Fibroblast of peridontal ligament (primary cell): ENCODE measurements around the gene SHISAL2A.
A peak's percentile ranks its signal among the peaks of the same experiment; 100 is the strongest.

Experiments used
- DNase-seq: peaks from one replicate; pipeline ENCODE4 v3.0.0-alpha.2; 2010; ENCODE audit errors: extremely low read depth

Gene SHISAL2A

DNA sequence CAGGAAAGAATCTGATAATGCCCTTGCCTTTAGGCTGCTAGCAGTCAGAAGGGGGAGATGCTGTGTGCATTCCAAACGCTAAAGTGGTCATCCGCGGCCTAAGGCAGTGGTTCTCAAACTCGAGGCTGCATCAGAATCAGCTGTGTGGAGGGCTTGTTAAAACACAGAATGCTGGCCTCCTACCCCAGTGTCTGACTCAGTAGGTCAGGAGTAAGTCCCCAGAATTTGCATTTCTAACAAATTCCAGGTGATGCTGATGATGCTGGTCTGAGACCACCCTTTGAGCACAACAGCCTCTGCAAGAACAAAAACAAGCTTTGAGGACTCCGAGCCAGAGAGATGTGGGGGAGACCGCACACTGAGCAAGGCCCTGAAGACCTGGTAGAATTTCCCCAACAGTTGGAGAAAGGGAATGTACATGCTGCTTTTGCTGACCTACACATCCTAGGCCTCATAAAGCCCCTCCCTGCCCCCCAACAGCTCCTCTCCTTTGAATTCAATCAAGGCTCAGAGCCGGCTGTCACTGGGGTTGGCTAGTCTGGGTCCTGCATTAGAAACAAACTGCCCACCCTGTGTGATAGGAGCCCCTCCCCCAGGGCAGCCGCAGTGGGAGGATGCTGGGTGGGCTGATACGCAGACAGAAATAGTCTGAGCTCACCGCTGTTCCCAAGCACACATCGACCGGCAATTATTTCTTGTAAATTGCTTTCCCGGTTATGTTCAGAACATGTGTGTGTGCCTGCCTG lies 27.1 kb downstream of the SHISAL2A start:
- DNase-seq = no peak

DNA sequence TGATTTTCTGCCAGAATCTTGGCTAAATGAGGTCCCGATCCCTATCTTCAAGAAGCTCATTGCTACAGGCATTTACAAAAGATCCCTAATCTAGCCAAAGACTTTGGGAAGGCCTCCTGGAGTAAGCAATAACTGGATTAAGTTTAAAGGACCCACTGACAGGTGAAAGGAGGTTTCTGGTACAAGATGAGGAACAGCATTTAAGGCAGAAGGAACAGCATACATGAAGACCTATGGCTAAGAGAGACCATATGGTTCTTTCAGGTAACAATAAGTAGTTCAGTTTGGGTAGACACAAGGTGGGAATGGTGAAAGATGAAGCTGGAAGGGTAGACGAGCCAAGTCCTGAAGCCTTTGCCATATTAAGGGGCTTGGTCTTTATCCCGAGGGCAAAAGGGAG lies 27.8 kb downstream of the SHISAL2A start:
- no peak for DNase-seq

DNA sequence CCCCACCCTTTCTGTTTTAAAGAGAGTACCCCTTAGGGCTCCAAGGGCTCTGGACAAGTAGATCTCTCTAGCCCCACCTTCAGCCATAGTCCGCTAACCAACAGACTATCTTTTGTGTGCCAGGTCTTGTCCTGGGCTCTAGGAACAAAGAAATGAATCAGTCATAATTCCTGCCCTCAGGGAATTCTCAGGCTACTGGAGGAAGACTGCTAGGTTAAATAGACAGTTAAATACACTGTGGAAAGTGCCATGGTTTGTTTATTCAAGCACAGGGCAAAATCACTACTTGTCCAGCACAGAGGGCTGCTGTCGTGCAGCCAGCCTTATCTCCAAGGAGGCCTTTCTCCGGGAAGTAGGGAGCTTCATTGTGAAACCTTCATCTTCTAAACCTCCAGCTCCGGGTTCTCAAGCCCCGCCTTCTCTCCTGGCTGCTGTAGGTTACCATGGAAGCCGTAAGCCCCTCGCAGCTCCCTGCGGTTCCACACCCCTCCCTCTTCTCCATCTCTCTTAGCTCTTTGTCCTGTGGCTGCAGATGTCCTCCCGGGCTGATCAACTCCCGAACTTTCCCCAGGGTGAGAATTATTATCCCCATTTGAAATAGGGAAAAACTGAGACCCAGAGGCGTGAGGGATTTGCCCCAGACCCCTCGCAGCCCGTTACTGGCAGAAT lies 29.8 kb downstream of the SHISAL2A start:
- DNase-seq = peak; percentile 70

DNA sequence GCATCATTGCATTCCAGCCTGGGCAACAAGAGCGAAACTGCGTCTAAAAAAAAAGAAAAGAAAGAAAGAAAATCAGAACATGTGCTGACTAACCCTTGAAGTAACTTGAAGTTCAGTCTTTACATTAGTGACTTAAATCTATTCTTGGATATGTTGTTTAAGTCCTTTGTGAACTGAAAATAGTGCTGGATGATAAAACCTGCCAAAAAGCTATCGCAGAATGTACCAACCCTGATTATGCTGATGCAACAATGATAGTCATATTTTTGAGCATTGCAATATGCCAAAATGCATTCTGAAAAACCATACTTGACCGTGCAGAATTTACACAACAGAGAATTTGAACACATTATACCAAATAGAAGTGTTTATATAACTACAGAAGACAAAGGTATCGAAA lies 30.7 kb downstream of the SHISAL2A start:
- peak; percentile 58 for DNase-seq

DNA sequence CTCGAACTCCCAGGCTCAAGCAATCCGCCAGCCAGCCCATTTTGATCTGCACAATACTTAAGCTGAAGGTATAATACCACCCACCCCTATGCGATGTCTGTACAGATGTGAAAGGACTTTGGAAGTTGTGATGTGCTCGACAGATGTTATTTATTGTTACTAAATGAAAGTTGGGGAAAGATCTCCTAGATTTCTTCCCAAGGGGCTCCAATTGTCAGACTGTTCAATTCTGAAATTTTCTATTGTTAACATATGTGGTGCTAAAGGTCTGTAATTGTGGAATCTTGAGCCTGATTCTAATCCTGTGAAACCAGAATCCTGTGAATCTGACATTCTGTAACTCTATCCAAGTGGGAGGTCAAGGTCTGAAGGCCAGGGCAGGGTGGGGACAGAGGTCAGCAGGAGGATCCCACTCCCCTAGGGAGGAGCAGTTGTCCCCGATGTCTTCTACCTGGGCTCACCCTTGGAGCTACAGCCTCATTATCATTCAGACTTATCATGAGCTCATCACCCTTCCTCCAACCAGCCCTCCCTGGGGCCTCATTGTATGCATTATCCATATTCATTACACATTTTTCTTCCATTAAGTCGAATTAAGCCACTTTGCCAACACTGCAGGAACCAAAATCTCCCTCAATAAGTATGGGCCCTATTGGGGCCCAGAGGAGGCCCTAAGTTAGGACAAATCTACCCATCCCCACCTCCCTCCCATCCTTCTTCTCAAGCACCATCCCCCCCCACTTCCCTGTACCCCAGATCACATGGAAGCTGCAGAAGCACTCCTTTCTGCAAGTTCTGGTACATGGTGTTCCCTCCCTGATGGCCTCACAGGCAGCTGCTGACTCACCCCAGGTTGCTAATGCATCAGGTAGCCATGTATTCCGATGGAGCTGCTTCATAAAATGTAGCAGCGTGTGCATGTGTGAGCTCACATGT lies 32.3 kb downstream of the SHISAL2A start:
- peak; percentile 34 for DNase-seq

DNA sequence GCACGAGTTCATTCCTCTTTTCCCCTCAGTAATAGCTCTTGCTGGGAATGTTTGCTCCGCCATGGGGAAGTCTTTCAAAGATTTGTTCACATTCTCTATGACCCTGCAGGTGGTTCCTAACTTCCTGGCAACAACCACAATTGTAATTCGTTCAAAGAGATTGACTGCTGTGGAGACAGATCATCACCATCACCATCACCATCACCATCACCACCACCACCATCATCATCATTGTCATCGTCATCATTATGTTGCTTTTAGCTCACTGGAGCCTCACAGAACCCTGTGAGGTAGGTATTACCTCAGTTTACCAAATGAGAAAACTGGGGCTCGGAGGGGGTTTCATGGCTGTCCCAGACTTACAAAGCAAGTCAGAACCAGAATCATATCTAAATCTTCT lies 34.3 kb downstream of the SHISAL2A start:
- no peak for DNase-seq

DNA sequence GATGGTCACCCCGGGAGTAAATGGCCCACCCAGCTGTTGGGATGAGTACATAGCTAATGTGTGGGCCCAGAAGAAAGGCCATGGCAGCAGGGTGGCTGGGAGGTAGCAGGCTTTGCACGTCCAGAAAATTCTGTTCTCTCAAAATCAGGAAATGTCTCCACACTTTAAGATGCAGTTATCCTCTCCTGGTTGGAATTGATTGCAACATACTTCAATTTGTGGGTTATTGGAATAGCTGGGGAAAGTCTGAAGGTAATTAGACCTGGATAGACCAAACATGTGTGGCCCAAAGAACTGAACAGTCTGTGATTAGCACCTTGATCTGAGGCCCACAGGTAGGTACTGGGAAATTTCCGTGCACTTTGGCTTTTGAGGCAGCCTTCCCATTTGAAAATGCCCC lies 35.0 kb downstream of the SHISAL2A start:
- no peak for DNase-seq

DNA sequence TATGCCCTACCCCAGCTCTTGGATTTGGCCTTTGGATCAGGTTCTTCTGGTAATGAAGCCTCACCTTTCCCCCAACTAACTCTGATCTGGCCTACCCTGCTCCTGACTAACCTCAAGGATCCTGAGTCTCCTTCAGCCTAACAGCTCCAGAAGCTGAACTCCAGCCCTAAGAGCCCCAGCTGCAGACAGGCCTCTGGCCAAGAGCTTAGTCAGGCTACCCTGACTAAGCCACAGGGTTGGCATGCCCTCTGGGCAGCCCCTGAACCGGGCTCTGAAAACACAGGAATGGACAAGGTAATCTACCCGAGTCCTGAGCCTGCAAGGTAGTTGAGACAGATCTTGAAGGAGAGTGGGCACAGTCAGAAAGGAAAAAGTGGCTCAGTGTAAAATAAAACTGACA lies 35.7 kb downstream of the SHISAL2A start:
- DNase-seq = peak; percentile 55

DNA sequence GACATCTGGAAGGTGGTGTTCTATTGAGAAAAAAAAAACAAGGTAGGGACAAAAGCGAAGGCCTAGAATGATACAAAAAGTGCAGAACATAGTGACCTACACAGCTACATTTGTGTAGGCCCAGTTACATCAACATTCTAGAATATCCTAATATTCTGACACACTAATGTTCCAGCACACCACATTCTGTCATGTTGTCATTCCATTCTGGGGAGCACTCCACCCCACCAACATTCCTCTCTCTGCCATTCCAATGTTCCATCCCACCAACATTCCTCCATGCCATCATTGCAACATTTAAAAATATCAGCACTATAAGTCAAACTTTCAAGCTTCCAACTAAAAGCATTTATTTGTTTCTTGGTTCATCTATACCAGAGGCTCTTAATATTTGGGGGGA lies 36.7 kb downstream of the SHISAL2A start:
- peak; percentile 70 for DNase-seq

DNA sequence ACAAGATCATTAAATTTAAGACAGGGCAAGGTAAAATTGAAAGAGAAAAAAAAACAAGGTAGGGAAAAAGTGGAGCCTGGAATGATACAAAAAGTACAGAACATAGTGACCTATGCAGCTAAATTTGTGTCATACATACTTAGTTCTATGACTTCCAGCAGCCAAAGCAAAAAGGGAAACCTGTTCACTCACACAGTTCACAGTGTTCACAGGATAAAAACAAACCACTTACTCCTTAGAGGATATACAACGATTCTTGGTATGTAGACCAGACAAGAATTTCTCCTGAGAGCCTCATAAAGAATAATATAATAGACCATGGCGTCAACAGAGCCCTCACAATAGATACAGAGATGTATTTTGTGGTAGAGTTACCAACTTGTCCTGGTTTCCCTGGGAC lies 37.6 kb downstream of the SHISAL2A start:
- peak; percentile 45 for DNase-seq

DNA sequence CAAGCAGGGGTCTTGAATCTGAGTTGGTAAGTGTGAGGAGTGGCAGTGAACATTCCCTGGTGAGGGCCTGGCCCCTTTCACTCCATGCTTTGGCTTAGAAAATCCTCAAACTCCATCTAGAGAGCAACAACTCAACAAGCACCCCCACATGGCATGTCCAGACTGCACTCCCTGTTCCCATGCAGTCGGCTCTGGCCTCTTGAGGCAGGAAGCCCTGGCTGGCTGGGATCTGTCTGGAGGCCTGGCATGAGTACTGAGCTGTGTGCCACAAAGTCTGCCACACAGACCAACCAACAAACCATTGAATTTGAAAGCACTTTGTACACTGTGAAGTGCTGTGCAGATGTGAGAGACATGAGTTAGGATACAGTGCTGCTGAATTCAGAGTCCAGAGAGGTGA lies 40.0 kb downstream of the SHISAL2A start:
- DNase-seq = no peak

DNA sequence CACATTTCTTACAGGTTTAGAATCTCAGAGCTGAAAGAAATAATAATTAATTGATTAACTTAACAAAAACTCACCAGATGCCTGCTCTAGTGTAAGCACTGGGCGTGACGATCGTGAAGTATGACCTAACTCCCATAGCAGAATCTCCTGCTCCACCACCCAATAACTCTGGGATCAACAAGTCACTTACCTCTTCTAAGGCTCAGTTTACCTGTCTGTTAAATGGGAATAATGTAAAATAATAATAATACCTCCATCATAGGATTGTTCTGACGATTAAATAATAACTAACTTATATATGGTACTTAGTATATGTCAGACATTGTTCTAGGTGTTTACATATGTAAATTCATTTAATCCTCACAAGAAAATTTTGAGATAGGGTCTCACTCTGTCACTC lies 40.5 kb downstream of the SHISAL2A start:
- no peak for DNase-seq

DNA sequence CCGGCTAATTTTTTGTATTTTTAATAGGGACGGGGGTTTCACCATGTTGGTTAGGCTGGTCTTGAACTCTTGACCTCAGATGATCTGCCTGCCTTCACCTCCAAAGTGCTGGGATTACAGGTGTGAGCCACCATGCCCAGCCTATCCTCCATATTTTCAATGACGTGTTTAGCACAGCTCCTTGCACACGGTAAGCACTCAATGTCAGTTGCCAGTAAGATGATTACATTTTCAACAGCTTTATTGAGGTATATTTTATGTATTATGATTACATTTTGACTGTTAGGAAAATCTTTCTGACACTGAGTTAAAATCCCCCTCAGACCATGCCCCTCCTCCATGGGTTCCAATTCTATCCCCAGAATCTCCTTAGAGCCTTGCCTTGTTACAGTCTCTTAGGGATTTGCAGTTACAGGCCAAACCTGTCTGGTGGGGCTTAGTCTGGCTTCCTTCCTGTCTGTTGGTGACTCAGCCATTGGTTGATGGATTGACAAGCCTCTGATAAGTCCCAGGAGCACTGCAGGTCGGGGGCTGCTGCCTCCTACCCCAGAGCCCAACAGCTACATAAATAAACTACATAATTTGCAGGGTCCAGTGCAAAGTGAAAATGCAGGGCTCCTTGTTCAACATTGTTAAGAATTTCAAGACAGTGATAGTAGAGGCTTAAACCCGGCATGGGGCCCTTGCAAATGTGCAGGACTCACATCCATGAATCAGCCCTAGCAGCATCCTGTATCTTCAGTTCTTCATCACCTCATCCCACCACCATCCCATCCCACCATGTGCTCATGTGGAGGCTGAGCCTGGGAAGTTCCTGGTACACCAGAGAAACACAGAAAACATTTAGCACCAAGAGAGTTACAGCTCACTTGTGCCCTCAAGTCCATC lies 41.8 kb downstream of the SHISAL2A start:
- no peak for DNase-seq

DNA sequence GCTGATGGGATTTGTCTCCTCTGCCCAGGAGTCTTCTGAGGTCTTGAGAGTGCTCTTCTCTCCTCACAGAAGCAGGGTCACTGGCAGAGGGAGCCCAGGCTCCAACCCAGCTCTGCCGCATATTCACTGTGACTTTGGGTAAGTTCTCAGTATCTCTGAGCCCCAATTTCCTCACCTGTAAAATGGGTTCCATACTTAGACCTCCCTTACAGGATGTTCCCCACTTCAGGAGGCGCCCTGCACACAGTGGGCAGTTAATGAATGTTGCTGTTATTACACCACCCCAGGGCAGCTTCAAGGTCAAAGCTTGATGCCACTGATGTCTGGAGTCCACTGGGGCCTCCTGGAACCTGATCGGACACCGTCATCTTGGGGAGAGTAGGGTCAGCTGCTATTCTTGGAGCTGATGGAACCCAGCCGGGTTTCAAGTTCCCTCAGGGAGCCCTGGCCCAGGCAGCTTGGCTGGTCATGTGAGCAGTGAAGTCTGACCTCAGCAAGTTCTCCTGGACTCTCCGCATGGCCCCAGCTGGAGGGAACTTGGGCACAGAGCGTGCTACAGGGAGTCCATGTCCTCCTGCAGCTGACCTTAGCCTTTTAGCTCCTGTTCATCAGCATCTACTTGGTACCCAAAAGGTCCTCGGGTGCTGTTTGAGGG lies 43.4 kb downstream of the SHISAL2A start:
- DNase-seq = no peak

DNA sequence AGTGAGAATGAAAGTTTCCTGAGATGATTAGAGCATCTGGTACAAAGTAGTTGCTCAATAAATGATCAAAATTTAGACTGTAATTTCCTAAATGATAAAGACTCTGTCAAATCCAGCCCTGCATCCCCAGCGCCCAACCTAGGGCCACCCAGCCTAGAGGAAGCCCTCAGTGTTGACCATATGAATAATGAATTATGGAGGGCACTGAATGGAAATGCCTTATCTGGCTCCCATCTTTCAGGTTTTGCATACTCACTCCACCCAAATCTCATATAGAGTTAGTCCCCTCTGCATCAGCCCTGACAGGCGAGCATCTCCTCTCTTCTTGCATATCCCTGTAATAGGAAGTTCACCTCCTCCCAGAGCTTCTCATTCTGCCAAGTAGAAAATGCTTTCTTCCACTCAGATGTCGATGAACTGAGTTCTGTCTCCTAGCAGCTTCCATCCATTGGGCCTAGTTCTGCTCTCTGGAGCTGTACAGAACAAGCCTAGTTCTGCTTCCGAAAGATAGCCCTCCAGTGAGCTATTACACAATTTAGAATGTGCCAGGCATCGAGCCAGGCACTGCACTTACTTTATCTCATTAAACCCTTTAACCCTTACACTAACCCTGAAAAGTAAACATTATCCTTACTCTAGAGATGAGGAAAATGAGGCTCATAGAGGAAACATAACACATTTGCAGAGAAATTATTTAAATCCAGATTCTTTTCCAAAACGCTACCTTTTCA lies 44.3 kb downstream of the SHISAL2A start:
- DNase-seq = no peak

DNA sequence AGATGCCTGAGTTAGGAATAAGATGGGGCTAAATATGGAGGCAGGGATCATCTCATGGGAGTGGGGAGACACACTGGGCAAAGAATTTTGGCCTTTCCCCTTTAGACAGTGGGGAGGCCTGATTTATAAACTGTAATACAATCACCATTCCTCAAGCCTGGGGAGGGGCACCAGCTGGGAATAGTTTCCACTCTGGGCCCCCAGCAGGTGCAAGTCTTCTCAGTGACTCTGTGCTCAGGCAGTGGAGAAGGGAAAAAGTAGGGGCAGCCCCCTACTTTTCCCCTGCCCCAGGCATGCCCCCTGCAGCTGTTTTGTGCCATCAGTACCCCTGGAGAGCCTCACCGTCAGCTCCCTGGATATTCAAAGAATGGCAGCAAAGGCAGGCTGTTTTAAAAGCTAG lies 46.1 kb downstream of the SHISAL2A start:
- DNase-seq = no peak

DNA sequence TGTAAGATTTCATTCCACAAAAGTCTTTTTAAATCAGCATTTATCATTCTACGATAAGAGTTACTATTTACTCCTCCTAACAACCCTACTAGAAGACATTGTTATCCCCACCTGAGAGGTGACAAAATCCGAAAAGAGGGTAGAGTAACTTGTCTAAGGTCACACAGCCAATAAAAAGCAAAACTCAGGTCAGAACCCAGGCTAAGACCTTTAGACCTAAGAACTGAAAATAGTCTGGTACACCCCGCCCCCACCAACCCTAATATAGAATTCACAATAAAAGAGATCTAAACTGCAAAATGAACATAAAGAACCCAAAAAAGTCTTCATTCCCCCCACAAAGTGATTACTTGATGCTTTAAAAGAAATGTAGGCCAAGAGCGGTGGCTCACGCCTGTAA lies 46.5 kb downstream of the SHISAL2A start:
- no peak for DNase-seq

DNA sequence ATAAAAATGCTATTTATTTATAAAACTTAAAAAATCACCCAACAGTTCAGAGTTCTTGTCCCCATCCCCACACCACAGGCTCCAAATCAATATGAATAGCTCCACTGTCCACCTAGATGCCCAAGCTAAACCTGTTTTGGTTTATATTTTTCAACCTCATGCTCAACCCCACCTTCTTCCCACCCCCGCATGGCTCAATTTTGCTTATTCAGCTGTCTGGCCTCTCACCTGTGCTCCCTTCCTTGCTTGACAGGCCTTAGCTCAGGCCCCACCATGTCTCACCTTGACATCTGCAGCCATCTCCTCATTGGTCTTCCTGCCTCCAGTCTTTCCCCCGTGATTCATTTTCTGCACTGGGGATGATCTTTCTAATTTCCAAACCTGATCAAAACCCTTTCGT lies 47.4 kb downstream of the SHISAL2A start:
- DNase-seq = no peak

DNA sequence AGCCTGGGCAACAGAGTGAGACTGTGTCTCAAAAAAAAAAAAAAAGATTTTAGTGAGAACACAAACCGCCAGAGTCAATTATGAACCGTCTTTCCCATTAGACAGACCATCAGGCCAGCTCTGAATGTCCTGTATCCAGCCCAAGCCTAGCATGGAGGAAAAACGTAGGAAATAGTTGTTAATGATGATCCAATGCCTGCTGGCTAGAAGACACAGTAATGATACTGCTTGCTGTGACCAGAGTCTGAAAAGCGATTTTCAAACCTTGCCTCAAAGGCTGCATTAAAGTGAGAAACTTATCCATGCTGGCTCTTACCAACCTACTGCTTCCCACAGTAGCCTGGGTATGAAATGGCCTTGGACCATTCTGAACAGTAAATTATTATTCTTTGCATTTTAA lies 48.2 kb downstream of the SHISAL2A start:
- DNase-seq = no peak

DNA sequence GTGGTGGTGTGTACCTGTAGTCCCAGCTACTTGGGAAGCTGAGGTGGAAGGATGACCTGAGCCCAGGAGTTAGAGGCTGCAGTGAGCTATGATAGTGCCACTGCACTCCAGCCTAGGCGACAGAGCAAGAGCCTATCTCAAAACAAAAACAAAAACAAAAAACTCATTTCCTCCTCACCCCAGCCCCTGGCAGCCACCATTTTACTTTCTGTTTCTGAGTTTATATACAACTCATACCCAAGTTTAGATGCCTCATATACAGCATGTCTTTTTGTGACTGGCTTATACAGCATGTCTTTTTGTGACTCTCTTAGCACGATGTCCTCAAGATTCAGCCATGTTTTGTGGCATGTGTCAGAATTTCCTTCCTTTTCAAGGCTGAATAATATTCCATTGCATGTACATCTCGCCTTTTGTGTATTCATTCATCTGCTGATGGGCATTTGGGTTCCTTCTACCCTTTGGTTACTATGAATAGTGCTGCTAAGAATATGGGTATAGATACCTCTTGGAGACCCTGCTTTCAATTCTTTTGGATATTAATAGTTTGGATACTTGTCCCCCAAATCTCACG lies 50.5 kb downstream of the SHISAL2A start:
- no peak for DNase-seq
